H1 (cell line): Measurements from ENCODE around the gene RRAS2. TPM values are rescaled to one million over a fixed set of nuclear protein-coding genes. Genes with fewer than 3 reads are reported as not detected.

ENCODE experiments used
- CEBPB ChIP-seq: IDR thresholded peaks from 2 replicates; pipeline ENCODE4 v1.6.1; 2012; ENCODE audit warnings: low read depth, low read length
- E2F6 ChIP-seq: IDR thresholded peaks from 2 replicates; pipeline ENCODE4 v1.6.1; 2012; ENCODE audit warnings: inconsistent platforms
- HDAC2 ChIP-seq, 2 experiments: fragments of 300-600 bp in 1 of 2; sonication (generic) in 1 of 2; IDR thresholded peaks; 2 replicates each; pipeline ENCODE4 v1.6.1; 2011 to 2012; ENCODE audit warnings: low read depth in 2 of 2, low read length in 2 of 2, mild to moderate bottlenecking in 2 of 2, moderate library complexity in 2 of 2, borderline replicate concordance in 1 of 2, inconsistent platforms in 1 of 2
- POLR2A ChIP-seq, 2 experiments: IDR thresholded peaks; 1 replicate in 1 of 2; 2 replicates in 1 of 2; pipeline ENCODE4 v1.6.1; 2011; ENCODE audit warnings: low read depth in 2 of 2, low read length in 2 of 2, mild to moderate bottlenecking in 2 of 2; ENCODE audit errors: control extremely low read depth in 1 of 2
- RXRA ChIP-seq: IDR thresholded peaks from 2 replicates; pipeline ENCODE4 v1.6.1; 2011; ENCODE audit warnings: low read depth, mild to moderate bottlenecking, low read length, moderate library complexity; ENCODE audit not compliant: insufficient read depth
- SAP30 ChIP-seq: fragments of 300-600 bp; sonication (generic); IDR thresholded peaks from 2 replicates; pipeline ENCODE4 v1.7.1; 2012; ENCODE audit warnings: low read length, moderate library complexity, mild to moderate bottlenecking, inconsistent platforms; ENCODE audit not compliant: insufficient read depth, insufficient replicate concordance
- SUZ12 ChIP-seq: fragments of 200-600 bp; sonication (generic); IDR thresholded peaks from 2 replicates; pipeline ENCODE4 v1.6.1; 2012; ENCODE audit warnings: mild to moderate bottlenecking, inconsistent platforms, low read length, moderate library complexity, mixed read lengths
- polyA plus RNA-seq, 7 experiments: library from polyadenylated mRNA; depleted of rRNA in 3 of 7; stranded (reverse) in 5 of 7; unstranded in 2 of 7; fragments of >200 nt in 5 of 7; fragments of 200-250 nt in 2 of 7; gene quantifications; 1 replicate in 5 of 7; 2 replicates in 1 of 7; 4 replicates in 1 of 7; pipeline versions ENCODE4 v1.2.1 to v1.2.3, GENCODE V29; 2011 to 2013; ENCODE audit warnings: missing spikeins in 2 of 7, mixed read lengths in 2 of 7
- total RNA-seq: library from RNA; stranded (reverse); fragmentation: NEBNext Ultra II Directional; extraction: Animal tissue kit (Norgen Biotek cat#: 25700); gene quantifications from 2 replicates; pipeline ENCODE4 v1.2.1, GENCODE V29; 2021

RRAS2 gene
- total and polyA plus RNA-seq, 2 of the 8 experiments (the other 6 are each of a cell fraction or from before 2014, with no cell fraction given) = 72.3 to 234 TPM

- TF ChIP-seq HDAC2 (IDR thresholded peaks at IDR 0.05; ENCODE audit: borderline replicate concordance in 1 of 2, low read depth in 2 of 2, low read length in 2 of 2) (no peak), SAP30 (no peak), RXRA (no peak), POLR2A (IDR thresholded peaks at IDR 0.05; ENCODE audit: control extremely low read depth in 1 of 2, low read depth in 2 of 2, low read length in 2 of 2) (no peak), SUZ12 (no peak), CEBPB (no peak), E2F6 (no peak)
Measured at GRCh38 chr11:14380125-14380936, 21.3 kb upstream of the RRAS2 start (continued).
